ENCODE results near the gene LYPD4.
"Not testable (repeated sequence)": the region's sequence is repeated elsewhere in the genome, so short reads cannot be mapped to it uniquely, and the experiment has no call there.

Gene LYPD4, protein sequence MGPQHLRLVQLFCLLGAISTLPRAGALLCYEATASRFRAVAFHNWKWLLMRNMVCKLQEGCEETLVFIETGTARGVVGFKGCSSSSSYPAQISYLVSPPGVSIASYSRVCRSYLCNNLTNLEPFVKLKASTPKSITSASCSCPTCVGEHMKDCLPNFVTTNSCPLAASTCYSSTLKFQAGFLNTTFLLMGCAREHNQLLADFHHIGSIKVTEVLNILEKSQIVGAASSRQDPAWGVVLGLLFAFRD

DNA sequence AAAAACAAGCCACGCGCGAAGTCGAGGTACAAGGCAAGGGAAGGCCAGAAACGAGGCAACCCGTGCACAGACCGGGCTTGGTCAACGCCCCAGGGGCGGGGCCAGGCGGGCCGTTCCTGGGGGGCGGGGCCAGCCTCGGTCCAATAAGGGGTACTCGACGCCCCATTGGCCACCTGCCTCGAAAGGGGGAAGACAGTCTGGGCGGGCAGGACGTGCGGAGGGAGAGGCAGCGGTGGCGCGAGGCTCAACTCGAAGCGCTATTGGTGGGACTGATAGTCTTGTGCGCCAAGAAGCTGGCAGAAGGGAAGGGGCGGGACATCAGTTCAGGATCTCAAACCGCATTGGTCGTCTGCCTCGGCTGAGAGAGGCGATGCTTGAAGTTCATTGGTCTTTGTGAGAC lies at the start of gene LYPD4:
TSS of gene LYPD4 (minus strand) at position 83 of the 400 bp plus-strand sequence. CDS start 5,398 bp downstream, outside the sequence.
- no peak for DNase-seq

DNA sequence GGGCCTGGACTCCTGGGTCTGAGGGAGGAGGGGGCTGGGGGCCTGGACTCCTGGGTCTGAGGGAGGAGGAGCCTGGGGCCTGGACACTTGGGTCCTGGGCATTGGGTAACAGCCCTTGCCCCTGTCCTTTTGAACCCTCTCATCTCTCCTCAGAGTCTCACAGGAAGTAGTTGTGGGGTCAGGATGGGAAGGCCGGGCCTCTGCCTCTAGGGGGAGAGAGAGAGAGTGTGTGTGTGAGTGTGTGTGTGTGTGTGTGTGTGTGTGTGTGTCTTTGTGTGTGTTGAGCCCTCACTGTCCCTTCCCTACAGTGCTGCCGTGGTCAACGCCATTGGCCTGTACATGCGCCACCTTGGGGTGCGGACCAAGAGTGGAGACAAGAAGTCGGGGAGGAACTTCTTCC lies 49.4 kb upstream of the LYPD4 start:
- DNase-seq: no peak

GRCh38 chr19:41892173-41892902 lies 47.9 kb upstream of the LYPD4 start:
- no peak for DNase-seq

DNA sequence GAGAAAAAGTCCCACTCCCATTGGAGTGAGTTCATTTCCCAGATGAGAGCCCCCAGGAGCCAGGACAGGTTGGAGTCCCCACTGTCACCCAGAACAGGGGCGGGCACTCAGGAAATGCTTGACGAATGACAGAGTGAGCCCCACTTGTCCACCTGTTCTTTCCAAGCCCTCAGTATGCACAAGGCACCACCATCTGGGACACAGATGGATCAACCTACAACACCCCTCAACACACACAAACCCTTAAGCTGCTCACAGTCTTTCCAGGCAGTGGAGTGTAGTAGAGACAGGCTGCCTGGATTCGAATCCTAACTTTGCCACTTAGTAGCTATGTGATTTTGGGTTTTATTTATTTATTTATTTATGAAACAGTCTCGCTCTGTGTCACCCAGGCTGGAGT lies 46.5 kb upstream of the LYPD4 start:
- no peak for DNase-seq

GRCh38 chr19:41889896-41890295 lies 45.4 kb upstream of the LYPD4 start:
- no peak for DNase-seq

GRCh38 chr19:41888926-41889325 lies 44.4 kb upstream of the LYPD4 start:
- no peak for DNase-seq

- DNase-seq: peak; percentile 59
Observed at GRCh38 chr19:41887711-41888382, 43.4 kb upstream of the LYPD4 start.

DNA sequence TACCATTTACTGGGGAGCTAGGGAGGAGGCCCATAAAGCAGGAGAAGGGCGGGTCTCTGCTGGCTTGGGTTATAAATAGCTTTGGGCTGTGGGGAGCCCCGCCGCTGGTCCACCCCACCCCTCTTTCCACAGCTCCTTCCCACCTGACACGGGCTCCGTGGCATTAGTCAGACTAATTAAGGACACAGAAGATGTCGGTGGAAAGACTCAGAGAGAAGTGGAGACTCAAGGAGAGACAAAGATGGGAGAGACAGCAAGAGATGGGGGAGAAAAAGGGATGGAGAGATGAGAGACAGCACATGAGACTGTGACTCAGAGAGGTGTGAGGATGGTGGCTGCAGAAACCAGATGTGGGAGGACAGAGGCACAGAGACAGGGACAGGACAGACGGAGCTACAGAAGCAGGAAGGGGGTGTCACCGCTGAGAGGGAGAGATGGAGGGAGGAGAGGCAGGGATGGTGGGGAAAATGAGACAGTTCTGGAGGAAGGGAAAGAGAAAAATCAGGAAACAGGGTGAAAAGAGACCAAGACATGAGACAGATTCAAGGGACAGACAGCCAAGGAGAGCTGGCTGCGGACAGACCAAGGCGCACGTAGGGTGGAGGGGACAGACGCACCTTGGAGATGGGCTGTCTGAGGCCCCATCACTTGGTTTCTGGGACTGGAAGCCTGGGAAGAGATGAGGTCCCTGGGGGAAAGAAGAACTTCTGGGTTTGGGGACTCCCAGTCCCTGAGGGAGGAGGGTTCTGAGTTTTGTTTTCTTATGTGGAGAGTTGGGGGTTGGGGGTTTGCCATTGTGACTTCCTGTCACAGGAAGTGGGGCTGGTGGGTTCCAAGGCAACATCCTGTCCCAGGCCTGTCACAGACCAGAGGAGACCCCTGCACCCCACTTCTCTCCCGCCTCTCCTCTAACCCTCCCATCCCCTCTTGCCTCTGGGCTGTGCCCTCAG lies 42.6 kb upstream of the LYPD4 start:
- DNase-seq: no peak

GRCh38 chr19:41883821-41884733 lies 39.6 kb upstream of the LYPD4 start:
- peak; percentile 93 for DNase-seq

GRCh38 chr19:41883463-41883820 lies 39.0 kb upstream of the LYPD4 start:
- DNase-seq: no peak

- DNase-seq: no peak
Observed at GRCh38 chr19:41882568-41883462, 38.3 kb upstream of the LYPD4 start, which contains the start of gene ARHGEF1. ARHGEF1 (plus strand) TSS chr19:41883184; CDS start chr19:41888083, 4,899 bp downstream.

GRCh38 chr19:41880329-41880708 lies 35.8 kb upstream of the LYPD4 start:
- no peak for DNase-seq

- no peak for DNase-seq
Observed at GRCh38 chr19:41879670-41880328, 35.3 kb upstream of the LYPD4 start.

GRCh38 chr19:41879080-41879479 lies 34.6 kb upstream of the LYPD4 start:
- no peak for DNase-seq

DNA sequence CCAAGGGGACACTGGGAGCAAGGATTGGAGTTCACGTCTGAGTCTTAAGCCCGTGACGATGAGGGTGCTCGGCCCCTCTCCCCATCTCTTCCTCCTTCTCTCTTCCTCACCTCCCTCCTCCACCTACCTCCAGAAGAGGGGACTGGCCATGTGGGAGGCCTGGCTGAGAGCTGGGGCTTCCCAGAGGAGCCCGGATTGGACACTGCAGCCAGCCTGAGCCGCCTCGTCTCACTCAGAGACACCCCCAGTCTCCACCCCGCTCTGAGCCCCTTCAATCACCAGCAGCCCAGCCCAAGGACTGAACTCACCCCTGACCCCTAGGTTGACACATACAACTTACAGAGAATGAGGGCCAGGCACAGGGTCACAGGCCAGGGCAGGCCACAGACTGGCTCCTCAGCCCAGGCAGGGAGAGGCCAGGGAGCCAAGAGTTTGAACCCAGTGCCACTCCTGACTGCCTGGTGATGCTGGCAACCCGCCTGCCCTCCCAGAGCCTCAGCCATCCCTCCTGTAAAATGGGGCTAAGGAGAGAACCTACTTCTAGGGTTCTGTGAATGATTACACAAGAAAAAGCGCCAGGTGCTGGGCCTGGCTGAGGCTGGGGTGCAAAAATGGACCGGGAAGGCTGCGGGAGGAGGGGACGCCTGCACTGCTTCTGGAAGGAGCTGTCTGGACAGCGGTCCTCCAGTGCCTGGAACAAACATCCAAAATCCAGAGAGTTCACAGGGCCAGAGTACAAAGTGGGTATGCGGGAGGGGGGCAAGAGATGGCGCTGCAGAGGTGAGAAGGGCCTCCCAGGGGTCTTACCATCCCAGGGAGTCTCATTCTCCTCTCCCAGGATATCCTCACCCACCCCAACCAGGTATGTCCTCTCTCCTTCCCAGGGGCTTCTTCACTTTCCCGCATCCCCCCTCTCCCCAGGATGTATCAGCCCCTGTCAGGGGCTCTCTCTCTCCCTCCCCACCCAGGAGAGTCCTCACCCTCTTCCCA lies 33.7 kb upstream of the LYPD4 start:
- no peak for DNase-seq

DNA sequence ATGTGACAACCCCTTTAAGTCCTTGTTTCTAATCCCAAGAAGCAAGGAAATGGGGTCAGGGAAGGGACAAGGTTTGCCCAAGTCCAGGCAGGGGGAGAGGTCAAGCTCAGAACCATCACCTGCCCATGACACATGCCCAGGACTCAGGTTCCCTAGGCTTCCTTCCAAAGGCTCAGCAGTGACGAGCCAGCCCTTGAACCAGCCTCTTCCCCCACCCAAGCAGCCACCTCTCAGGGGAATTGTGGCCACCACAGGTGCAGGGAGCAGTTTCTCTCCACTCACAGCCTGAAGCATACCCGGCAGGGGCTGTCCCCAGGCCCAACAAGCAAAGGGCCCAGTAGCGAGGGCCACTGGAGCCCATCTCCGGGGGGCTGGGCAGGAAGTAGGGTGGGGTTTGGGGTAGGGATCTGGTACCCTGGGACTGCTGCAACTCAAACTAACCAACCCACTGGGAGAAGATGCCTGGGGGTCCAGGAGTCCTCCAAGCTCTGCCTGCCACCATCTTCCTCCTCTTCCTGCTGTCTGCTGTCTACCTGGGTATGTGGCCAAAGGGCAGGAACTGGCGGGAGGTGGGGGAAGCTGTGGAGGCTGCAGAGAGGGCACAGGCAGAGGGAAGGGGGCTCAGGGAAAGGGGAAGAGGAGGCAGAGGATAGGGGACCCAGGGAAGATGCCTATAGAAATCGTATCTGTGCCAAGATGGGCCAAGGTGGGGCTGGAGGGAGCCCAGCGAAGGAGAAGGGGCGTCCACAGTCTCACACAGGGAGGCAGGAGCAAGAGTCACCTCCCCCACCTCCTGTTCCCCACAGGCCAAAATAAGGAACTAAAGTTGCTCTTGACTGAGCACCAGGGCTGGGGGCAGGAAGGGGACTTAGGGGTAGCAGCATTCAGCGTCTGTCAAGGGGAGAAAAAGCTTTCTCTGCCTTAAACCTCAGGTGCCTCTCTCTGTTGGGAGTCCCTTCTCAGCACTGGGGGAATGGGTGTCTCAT lies 32.7 kb upstream of the LYPD4 start, which contains the start of gene CD79A:
TSS of gene CD79A (plus strand) at position 433 of the 986 bp plus-strand sequence. CDS start at position 459, 26 bp downstream.
- DNase-seq: peak; percentile 66

DNA sequence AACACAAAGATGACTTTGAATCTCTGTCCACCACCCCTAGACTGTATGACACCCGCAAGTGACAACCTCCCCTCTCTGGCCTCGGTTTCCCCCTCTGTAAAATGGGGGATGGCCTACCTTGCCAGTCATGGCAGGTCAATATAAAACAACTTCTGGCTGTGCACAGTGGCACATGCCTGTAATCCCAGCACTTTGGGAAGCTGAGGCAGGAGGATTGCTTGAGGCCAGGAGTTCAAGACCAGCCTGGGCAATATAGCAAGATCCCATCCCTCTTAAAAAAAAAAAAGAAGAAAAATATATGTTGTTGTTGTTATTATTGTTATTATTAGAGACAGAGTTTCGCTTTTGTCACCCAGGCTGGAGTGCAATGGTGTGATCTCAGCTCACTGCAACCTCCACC lies 31.5 kb upstream of the LYPD4 start:
- DNase-seq: not testable (repeated sequence)
